ENCODE results near the gene NRM.
A peak's percentile ranks its signal among the peaks of the same experiment; 100 is the strongest.
"Not testable (repeated sequence)": the region's sequence is repeated elsewhere in the genome, so short reads cannot be mapped to it uniquely, and the experiment has no call there.

The NRM gene

GRCh38 chr6:30719791-30720737 is 29.3 kb upstream of the NRM start, which contains the start of gene TUBB:
Gene TUBB (plus strand): TSS chr6:30720352. CDS start chr6:30720507, 155 bp downstream.
- peak; percentile 99 for DNase-seq

- DNase-seq = no peak
These were observed 28.6 kb upstream of the NRM start for GRCh38 chr6:30719356-30719755.

- not testable (repeated sequence) for DNase-seq
These were observed 27.3 kb upstream of the NRM start for GRCh38 chr6:30717845-30718720.

GRCh38 chr6:30717129-30717844 is 26.5 kb upstream of the NRM start, which contains the start of gene MDC1:
Gene MDC1 (minus strand): TSS chr6:30717281. CDS start chr6:30715175, 2,106 bp downstream.
- DNase-seq = peak; percentile 100

- no peak for DNase-seq
These were observed 26.0 kb upstream of the NRM start for GRCh38 chr6:30716879-30717128.

GRCh38 chr6:30714263-30714662 is 23.5 kb upstream of the NRM start:
- no peak for DNase-seq

GRCh38 chr6:30712441-30712945 is 21.7 kb upstream of the NRM start:
- no peak for DNase-seq

GRCh38 chr6:30711758-30712380 is 21.1 kb upstream of the NRM start:
- no peak for DNase-seq

GRCh38 chr6:30709101-30709868 is 18.5 kb upstream of the NRM start:
- DNase-seq = no peak

GRCh38 chr6:30707281-30707850 is 16.6 kb upstream of the NRM start:
- DNase-seq = no peak

GRCh38 chr6:30705620-30706019 is 14.8 kb upstream of the NRM start:
- no peak for DNase-seq

- no peak for DNase-seq
These were observed 13.0 kb upstream of the NRM start for GRCh38 chr6:30703821-30704220.

GRCh38 chr6:30703011-30703410 is 12.2 kb upstream of the NRM start:
- no peak for DNase-seq

GRCh38 chr6:30700340-30700739 is 9.6 kb upstream of the NRM start:
- DNase-seq = peak; percentile 80

- DNase-seq = no peak
These were observed 5.6 kb upstream of the NRM start for GRCh38 chr6:30696432-30696831.

GRCh38 chr6:30691208-30691847 is 544 bp upstream of the NRM start:
- peak; percentile 83 for DNase-seq

GRCh38 chr6:30689985-30690384 is 799 bp downstream of the NRM start:
- no peak for DNase-seq

GRCh38 chr6:30689022-30689865 is 1.5 kb downstream of the NRM start:
- DNase-seq = no peak

- DNase-seq = no peak
These were observed 2.2 kb downstream of the NRM start for GRCh38 chr6:30688569-30688968.
